Activated T-helper 1 cell treated with anti-CD3 and anti-CD28 coated beads, Interleukin-2, amount 50 U/mL, for 16 hours (primary cell): ENCODE measurements around the gene AURKA.
"Not testable (repeated sequence)": the region's sequence is repeated elsewhere in the genome, so short reads cannot be mapped to it uniquely, and the experiment has no call there.

ENCODE experiments used
- DNase-seq, 2 donors: peaks; one replicate each; pipeline ENCODE4 v3.0.0-alpha.2; 2020; ENCODE audit warnings: low read depth in 1 of 2, low spot score in 1 of 2

The AURKA gene

DNA sequence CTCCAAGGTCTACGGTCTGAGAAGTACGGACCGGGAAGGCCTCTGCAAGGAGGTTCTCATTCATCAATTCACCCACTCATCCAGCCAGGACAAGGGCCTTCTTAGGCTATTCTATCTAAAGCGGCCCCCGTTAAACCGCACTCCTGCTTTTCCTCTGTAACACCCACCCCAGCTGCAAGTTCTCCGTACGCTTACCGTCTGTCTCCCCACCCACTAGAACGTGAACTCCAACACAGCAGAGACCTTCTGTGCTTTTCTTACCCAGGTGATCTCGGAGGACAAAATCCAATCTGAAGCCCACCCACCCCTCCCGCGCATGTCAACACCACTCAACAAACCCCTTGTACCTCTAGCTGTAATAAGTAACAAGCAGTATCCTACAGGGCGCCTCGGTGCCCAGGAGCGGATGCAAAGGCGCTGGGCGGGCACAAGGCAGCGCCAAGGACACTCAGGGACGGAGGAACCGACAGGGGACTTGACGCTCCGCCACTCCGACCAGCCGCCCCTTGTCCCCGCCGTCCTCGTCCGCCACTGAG lies 351 bp downstream of the AURKA start:
- no peak for DNase-seq

GRCh38 chr20:56391037-56391436 lies 978 bp downstream of the AURKA start:
- DNase-seq: no peak

DNA sequence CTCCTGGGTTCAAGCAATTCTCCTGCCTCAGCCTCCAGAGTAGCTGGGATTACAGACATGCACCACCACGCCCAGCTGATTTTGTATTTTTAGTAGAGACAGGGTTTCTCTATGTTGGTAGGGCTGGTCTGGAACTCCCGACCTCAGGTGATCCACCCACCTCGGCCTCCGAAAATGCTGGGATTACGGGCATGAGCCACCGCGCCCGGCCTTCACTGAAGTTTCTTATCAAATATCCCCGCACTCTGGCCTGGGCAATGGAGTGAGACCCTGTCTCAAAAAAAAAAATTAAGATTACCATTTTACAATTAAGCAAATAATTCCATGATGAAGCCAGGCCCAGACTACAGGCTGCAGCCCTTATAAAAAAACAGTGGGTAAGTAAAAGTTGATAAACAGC lies 1.6 kb downstream of the AURKA start:
- not testable (repeated sequence) for DNase-seq

GRCh38 chr20:56389807-56390206 lies 2.2 kb downstream of the AURKA start:
- no peak for DNase-seq

- DNase-seq: no peak
These were observed 3.1 kb downstream of the AURKA start for GRCh38 chr20:56388882-56389281.

GRCh38 chr20:56386219-56386618 lies 5.8 kb downstream of the AURKA start:
- no peak for DNase-seq

- DNase-seq: no peak
These were observed 6.9 kb downstream of the AURKA start for GRCh38 chr20:56385130-56385529.

- no peak for DNase-seq
These were observed 8.7 kb downstream of the AURKA start for GRCh38 chr20:56383334-56383733.

GRCh38 chr20:56382696-56383095 lies 9.3 kb downstream of the AURKA start:
- no peak for DNase-seq

DNA sequence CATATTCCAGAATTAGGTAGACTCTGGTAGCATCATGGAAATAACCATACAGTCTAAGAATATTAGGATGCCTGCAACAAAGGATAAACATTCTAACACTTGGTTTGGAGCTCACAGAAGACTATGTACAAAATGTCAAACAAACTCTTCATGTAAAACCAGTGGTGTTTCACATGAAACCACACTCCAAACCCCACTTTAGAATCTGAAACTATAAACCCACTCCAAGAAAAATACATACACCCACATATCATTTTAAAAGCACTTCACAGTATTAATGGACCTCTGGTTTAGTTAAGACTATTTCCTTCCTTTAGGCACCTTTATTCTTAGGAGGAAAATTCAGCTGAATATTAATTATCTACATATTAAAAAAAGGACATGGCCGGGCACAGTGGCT lies 10.5 kb downstream of the AURKA start:
- DNase-seq: no peak

- DNase-seq: no peak
These were observed 11.6 kb downstream of the AURKA start for GRCh38 chr20:56380375-56380774.

- DNase-seq: no peak
These were observed 13.6 kb downstream of the AURKA start for GRCh38 chr20:56378386-56378785.

DNA sequence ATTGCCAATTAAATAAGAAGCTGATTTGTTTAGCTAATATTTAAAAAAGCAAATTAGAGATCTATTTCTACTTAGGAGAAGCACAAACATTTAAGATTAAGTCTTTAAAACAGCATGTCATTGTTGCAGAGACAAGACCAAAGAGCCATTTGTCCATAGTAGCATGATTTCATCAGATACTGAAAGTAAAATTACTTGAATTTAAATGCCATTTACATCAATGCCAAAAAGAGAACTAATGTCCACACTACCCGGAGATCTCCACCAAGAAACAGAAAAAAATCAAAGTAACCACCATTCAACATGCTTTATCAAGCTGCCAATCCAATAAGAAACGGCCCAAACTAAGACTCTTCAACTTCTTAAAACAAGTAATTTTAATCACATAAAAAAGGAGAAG lies 15.7 kb downstream of the AURKA start:
- DNase-seq: no peak

DNA sequence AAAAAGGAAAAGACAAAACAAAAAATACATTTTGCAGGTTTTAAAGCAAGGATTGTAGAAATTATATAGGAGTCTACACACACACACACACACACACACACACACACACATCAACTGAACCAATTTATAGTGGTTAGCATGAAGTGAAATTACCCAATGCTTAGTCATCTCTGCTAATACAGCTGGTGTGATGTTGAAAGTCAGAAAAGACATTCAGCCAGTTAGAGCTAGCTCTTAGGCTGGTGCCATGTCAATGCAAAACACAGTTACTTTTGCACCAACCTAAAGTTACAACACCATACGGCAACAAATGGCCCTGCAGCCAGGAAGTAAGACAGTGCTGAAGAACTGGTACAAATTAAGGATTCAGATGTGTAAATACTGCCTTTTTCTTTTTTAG lies 18.1 kb downstream of the AURKA start:
- no peak for DNase-seq

- DNase-seq: no peak
These were observed 19.2 kb downstream of the AURKA start for GRCh38 chr20:56372850-56373249.

- no peak for DNase-seq
These were observed 20.0 kb downstream of the AURKA start for GRCh38 chr20:56371977-56372376.

DNA sequence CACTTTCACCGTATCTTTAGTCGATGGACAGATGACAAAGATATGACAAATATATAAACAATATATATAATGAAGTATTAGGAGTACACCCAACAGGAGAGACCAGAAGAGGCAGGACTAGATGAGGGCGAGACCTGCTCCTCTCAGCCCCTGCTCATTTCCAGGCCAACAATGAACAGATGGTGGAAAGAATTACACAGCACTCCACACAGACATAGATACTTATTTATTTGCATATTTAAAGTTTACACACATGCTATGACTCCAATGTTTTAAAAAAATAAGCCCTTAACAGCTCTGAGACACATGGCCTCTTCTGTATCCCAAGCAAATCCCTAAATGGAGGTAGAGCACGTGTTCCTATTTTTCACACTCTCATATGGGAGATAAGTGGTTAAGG lies 22.8 kb downstream of the AURKA start:
- DNase-seq: no peak

GRCh38 chr20:56368351-56369134 lies 23.5 kb downstream of the AURKA start:
- DNase-seq: no peak

DNA sequence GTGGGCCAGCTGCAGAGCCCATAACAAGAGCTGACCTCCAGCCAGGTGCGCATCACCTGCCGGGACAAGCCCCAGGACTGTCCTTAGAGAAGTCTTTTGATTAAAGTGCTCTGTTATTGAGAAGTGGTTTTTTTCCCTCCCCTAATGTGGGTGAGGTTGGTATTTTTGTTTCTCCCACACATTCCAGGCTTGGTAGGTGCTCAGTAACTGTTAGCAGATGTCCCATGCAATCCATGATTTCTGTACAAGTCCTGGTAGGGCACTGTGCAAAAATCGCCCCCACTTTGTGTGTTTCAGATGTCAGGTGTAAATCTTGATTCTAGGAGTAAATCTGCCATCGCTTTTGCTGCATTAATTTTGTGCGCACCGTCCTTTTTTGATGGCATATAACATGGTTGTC lies 28.5 kb downstream of the AURKA start:
- no peak for DNase-seq

- DNase-seq: no peak
These were observed 29.1 kb downstream of the AURKA start for GRCh38 chr20:56362833-56363413.

GRCh38 chr20:56361900-56362299 lies 30.1 kb downstream of the AURKA start:
- DNase-seq: no peak

DNA sequence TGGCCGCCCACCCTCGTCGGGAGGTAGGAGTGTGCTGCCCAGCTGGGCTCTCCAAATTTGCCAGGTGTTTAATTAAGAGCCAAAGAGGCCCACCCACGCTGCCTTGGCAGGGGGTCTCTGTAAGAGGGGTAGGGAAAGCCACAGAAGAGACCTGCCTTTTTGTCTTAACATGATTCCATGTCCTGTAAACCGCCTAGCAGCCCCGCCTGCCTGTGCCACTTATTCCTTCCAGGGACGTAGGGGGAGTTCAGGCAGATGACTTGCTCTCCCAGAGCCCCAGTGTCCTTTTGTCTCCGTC lies 31.2 kb downstream of the AURKA start:
- no peak for DNase-seq
